ENCODE measurements around the gene PRM3.

DNA sequence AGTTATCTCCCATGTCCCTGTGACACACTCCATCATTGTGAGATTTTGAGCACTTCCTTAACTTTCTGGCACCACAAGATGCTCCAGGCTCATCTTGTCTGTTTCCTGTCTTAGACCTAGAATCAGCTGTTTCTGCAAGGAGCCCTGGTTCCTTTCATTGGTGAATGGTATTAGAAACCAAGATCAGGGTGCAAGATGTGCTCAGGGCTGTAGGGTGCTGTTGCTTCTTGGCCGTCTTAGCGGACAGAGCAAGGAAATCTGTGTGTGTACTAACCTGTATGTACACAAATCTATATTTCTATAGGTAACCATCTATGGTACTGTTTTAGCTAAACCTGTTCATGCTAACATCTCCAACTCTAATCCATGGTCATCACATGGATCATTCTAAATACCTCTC lies 15.8 kb upstream of the PRM3 start:
- TF ChIP-seq, protein P1, sequence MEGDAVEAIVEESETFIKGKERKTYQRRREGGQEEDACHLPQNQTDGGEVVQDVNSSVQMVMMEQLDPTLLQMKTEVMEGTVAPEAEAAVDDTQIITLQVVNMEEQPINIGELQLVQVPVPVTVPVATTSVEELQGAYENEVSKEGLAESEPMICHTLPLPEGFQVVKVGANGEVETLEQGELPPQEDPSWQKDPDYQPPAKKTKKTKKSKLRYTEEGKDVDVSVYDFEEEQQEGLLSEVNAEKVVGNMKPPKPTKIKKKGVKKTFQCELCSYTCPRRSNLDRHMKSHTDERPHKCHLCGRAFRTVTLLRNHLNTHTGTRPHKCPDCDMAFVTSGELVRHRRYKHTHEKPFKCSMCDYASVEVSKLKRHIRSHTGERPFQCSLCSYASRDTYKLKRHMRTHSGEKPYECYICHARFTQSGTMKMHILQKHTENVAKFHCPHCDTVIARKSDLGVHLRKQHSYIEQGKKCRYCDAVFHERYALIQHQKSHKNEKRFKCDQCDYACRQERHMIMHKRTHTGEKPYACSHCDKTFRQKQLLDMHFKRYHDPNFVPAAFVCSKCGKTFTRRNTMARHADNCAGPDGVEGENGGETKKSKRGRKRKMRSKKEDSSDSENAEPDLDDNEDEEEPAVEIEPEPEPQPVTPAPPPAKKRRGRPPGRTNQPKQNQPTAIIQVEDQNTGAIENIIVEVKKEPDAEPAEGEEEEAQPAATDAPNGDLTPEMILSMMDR (IDR thresholded peaks at IDR 0.05): no peak
- TF ChIP-seq POLR2AphosphoS5 (IDR thresholded peaks at IDR 0.05) (no peak), POLR2A (IDR thresholded peaks at IDR 0.05) (no peak)

Measured in breast epithelium (tissue), 3 donors.